ENCODE data around the gene KDM2B. TPM values are rescaled to one million over a fixed set of nuclear protein-coding genes. Genes with fewer than 3 reads are reported as not detected.

Gene KDM2B
- polyA plus RNA-seq, 2 of the 4 experiments (the other 2 are of a cell fraction): 10.4 to 18.4 TPM

DNA sequence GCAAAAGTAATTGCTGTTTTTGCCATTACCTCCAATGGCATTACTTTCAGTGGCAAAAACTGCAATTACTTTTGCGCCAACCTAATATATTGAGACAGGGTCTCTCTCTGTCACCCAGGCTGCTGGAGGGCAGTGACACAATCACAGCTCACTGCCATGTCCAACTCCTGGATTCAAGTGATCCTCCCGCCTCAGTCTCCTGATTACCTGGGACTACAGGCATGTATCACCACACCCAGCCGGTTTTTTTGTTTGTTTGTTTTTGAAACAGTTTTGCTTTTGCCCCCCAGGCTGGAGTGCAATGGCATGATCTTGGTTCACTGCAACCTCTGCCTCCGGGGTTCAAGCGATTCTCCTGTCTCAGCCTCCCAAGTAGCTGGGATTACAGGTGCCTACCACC lies 15.7 kb upstream of the KDM2B start:
- Histone ChIP-seq H3K4me1 (peaks cover 7% of the 10 kb centered on the region; the same call in 2 of the 3 replicates), H3K4me2 (no peak overlapping the region), H3K27ac (no peak overlapping the region), H3K9me3 (no peaks in the 10 kb centered on the region), H3K4me3 (no peak overlapping the region)
- POLR2A ChIA-PET: no interaction called here
- DNase-seq (ENCODE audit: low read depth in 1 of 2, low spot score in 1 of 2) (no peak), ATAC-seq (no peak), FAIRE-seq (no peak)
- CTCF ChIA-PET: interaction anchor here (1.2 to 2.3 kb wide), 2 partner anchors 21 to 43 kb away, joined by 3 to 10 read pairs; no protein-coding TSS in a partner anchor
- 86% methylated on average over 5 of the region's 5 CpGs for WGBS (ENCODE audit: missing lambda C conversion rate)
- TF ChIP-seq JUN (IDR thresholded peaks at IDR 0.05) (no peak), RNF2 (IDR thresholded peaks at IDR 0.05; ENCODE audit: borderline replicate concordance, low read depth) (no peak), KDM1A (IDR thresholded peaks at IDR 0.05; ENCODE audit: low read depth) (no peak), TP53 (CRISPR knock-in tag; IDR thresholded peaks at IDR 0.05) (no peak), HOXA7 (CRISPR knock-in tag; IDR thresholded peaks at IDR 0.05) (no peak), HOXB5 (CRISPR knock-in tag; IDR thresholded peaks at IDR 0.05) (no peak), EHMT2 (IDR thresholded peaks at IDR 0.05; ENCODE audit: low read depth) (no peak), EP300 (IDR thresholded peaks at IDR 0.05) (no peak), POLR2AphosphoS2 (conservative IDR thresholded peaks at IDR 0.05; ENCODE audit: low read length) (no peak), ZSCAN20 (CRISPR knock-in tag; IDR thresholded peaks at IDR 0.05) (no peak), HOXB13 (CRISPR knock-in tag; IDR thresholded peaks at IDR 0.05; ENCODE audit: low read depth) (no peak), FOSL2 (IDR thresholded peaks at IDR 0.05) (no peak), FOSL2 (CRISPR knock-in tag; IDR thresholded peaks at IDR 0.05) (no peak), POLR2A (IDR thresholded peaks at IDR 0.05; ENCODE audit: low read length) (no peak), BCL3 (IDR thresholded peaks at IDR 0.05) (no peak)

- 89% methylated on average over 12 of the region's 12 CpGs for WGBS (ENCODE audit: missing lambda C conversion rate)
- DNase-seq (ENCODE audit: low read depth in 1 of 2, low spot score in 1 of 2) (no peak), ATAC-seq (no peak), FAIRE-seq (no peak)
- TF ChIP-seq TFCP2L1 (CRISPR knock-in tag; IDR thresholded peaks at IDR 0.05): no peak
- no peaks in the 10 kb centered on the region for H3K9me3 ChIP-seq
- no peak overlapping the region for H3K27ac ChIP-seq
- no peak overlapping the region for H3K4me2 ChIP-seq
- H3K4me1 ChIP-seq: peaks cover 9% of the 10 kb centered on the region; the same call in 2 of the 3 replicates
- no peak overlapping the region for H3K4me3 ChIP-seq
- ChIA-PET POLR2A (no interaction called here), CTCF (interaction anchor here (0.5 to 2.3 kb wide), 7 partner anchors 12 to 87 kb away, joined by 3 to 10 read pairs (median 5); no protein-coding TSS in a partner anchor)
Observed at GRCh38 chr12:121595520-121595919, 14.7 kb upstream of the KDM2B start.

DNA sequence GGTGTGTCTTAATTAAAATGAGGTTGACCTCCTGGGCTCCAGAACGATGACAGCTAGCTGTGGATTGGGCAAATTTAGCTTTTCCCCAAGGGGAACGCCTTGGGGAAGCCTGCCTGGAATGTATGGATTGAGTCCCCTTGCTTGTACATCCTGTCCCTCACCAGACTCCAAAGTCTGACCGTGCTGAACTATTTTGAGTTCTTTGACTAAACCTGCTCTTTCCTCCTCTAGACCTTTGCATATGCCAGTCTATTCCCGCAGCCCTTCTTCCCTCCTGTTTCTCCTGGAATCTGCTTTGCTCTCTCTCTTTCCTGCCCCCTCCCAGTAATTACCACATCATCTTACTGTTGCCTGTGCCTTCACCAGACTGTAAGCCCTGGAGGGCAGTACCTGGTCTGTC lies 11.5 kb upstream of the KDM2B start:
- ATAC-seq (no peak), FAIRE-seq (no peak), DNase-seq (ENCODE audit: low read depth in 1 of 2, low spot score in 1 of 2) (no peak)
- WGBS (ENCODE audit: missing lambda C conversion rate): 63% methylated on average over 4 of the region's 4 CpGs
- H3K27ac ChIP-seq: no peak overlapping the region
- no peak overlapping the region for H3K4me3 ChIP-seq
- no peaks in the 10 kb centered on the region for H3K9me3 ChIP-seq
- H3K4me2 ChIP-seq: no peak overlapping the region
- ChIA-PET CTCF (interaction anchor here (2.2 kb wide), 1 partner anchor 9 kb away, joined by 13 read pairs; no protein-coding TSS in a partner anchor), POLR2A (interaction anchor here (1.6 kb wide), 1 partner anchor 12 kb away, joined by 9 read pairs; no protein-coding TSS in a partner anchor)
- H3K4me1 ChIP-seq: peaks cover 5% of the 10 kb centered on the region; the same call in 1 of the 3 replicates
- TF ChIP-seq ZSCAN20 (CRISPR knock-in tag; IDR thresholded peaks at IDR 0.05) (no peak), SMC3 (IDR thresholded peaks at IDR 0.05) (no peak), KDM5A (IDR thresholded peaks at IDR 0.05) (no peak), HOXB5 (CRISPR knock-in tag; IDR thresholded peaks at IDR 0.05) (no peak), MAX (IDR thresholded peaks at IDR 0.05) (no peak), MYC (IDR thresholded peaks at IDR 0.05; ENCODE audit: borderline replicate concordance, low read length) (no peak), FOXS1 (CRISPR knock-in tag; IDR thresholded peaks at IDR 0.05) (no peak), CHD4 (IDR thresholded peaks at IDR 0.05; ENCODE audit: borderline replicate concordance) (no peak), HOXB13 (CRISPR knock-in tag; IDR thresholded peaks at IDR 0.05; ENCODE audit: low read depth) (no peak), BHLHE40 (IDR thresholded peaks at IDR 0.05; ENCODE audit: low read depth, low read length) (no peak), CBX2 (IDR thresholded peaks at IDR 0.05; ENCODE audit: borderline replicate concordance, low read depth) (no peak), RFX5 (IDR thresholded peaks at IDR 0.05) (no peak)
- TF ChIP-seq, protein P1, sequence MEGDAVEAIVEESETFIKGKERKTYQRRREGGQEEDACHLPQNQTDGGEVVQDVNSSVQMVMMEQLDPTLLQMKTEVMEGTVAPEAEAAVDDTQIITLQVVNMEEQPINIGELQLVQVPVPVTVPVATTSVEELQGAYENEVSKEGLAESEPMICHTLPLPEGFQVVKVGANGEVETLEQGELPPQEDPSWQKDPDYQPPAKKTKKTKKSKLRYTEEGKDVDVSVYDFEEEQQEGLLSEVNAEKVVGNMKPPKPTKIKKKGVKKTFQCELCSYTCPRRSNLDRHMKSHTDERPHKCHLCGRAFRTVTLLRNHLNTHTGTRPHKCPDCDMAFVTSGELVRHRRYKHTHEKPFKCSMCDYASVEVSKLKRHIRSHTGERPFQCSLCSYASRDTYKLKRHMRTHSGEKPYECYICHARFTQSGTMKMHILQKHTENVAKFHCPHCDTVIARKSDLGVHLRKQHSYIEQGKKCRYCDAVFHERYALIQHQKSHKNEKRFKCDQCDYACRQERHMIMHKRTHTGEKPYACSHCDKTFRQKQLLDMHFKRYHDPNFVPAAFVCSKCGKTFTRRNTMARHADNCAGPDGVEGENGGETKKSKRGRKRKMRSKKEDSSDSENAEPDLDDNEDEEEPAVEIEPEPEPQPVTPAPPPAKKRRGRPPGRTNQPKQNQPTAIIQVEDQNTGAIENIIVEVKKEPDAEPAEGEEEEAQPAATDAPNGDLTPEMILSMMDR (IDR thresholded peaks at IDR 0.05): no peak
